HL-60 (cell line): ENCODE results near the gene SKI.

Source experiments
- DNase-seq, 2 experiments: peaks; one replicate each; pipeline ENCODE4 v3.0.0-alpha.2; 2010 to 2020; ENCODE audit warnings: low read depth in 1 of 2, low spot score in 1 of 2
- H3K27ac ChIP-seq: fragments of 250-450 bp; sonication (Bioruptor Pico); replicated peaks from 2 replicates; pipeline ENCODE4 v1.5.1; 2020; ENCODE audit warnings: mild to moderate bottlenecking, moderate library complexity
- H3K27me3 ChIP-seq: fragments of 250-450 bp; sonication (Bioruptor Pico); 2 replicates; pipeline ENCODE4 v1.5.1; 2021; ENCODE audit warnings: mild to moderate bottlenecking, moderate library complexity; ENCODE audit not compliant: insufficient read depth, poor library complexity, severe bottlenecking
- H3K4me3 ChIP-seq: replicated peaks from 2 replicates; pipeline ENCODE4 v1.5.1; 2011; ENCODE audit warnings: mild to moderate bottlenecking, control low read depth, low read length; ENCODE audit not compliant: insufficient read depth
- GABPA ChIP-seq: IDR thresholded peaks from 2 replicates; pipeline ENCODE4 v1.6.1; 2012; ENCODE audit warnings: low read depth
- POLR2AphosphoS5 ChIP-seq: IDR thresholded peaks from 2 replicates; pipeline ENCODE4 v1.6.1; 2012; ENCODE audit warnings: low read depth
- SPI1 ChIP-seq: IDR thresholded peaks from 2 replicates; pipeline ENCODE4 v1.6.1; 2012; ENCODE audit warnings: low read depth, mild to moderate bottlenecking, borderline replicate concordance
- TF ChIP-seq, protein P1 (sequence below): IDR thresholded peaks from one replicate; pipeline ENCODE4 v1.5.1; 2011; ENCODE audit warnings: low read length, control low read depth, inconsistent platforms; ENCODE audit not compliant: insufficient read depth
- TF ChIP-seq, protein P2 (sequence below): IDR thresholded peaks from 2 replicates; pipeline ENCODE4 v1.6.1; 2012; ENCODE audit warnings: low read depth; ENCODE audit not compliant: insufficient replicate concordance

Gene SKI

DNA sequence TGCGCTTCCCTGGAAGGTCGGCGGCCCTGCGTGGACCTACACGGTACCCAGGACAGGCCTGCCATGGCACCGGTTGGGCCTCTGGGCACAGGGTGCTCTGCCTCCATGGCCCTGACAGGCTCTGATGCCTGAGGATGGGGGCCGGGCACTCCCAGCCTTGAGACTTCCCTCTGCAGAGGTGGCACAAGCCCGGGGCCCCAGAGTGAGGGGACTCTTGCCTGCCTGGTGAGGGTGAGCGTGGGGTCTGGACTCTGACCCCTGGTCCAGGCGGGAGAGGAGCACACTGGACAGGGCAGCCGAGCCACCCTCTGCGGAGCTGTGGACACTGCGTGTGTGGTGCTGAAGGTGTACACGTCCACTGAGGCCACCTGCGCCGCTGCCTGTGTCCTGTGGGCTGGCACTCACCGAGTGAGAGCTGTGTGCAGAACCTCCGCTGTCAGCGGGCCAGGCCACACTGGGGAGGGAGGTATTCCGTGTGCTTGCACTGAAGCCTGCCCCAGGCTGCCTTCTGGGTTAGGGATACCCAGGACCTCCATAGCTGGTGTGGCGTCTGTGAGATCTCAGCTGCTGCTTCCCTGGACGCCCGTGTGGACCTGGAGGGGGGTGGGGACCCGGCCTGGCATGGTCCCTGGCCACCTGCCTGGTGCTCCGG lies 10.4 kb downstream of the SKI start:
- Histone ChIP-seq H3K27ac (no peak overlapping the region), H3K27me3 (no peaks in the 10 kb centered on the region), H3K4me3 (no peak overlapping the region)
- DNase-seq: no peak
- TF ChIP-seq, protein P1, sequence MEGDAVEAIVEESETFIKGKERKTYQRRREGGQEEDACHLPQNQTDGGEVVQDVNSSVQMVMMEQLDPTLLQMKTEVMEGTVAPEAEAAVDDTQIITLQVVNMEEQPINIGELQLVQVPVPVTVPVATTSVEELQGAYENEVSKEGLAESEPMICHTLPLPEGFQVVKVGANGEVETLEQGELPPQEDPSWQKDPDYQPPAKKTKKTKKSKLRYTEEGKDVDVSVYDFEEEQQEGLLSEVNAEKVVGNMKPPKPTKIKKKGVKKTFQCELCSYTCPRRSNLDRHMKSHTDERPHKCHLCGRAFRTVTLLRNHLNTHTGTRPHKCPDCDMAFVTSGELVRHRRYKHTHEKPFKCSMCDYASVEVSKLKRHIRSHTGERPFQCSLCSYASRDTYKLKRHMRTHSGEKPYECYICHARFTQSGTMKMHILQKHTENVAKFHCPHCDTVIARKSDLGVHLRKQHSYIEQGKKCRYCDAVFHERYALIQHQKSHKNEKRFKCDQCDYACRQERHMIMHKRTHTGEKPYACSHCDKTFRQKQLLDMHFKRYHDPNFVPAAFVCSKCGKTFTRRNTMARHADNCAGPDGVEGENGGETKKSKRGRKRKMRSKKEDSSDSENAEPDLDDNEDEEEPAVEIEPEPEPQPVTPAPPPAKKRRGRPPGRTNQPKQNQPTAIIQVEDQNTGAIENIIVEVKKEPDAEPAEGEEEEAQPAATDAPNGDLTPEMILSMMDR: no peak
- TF ChIP-seq, protein P2, sequence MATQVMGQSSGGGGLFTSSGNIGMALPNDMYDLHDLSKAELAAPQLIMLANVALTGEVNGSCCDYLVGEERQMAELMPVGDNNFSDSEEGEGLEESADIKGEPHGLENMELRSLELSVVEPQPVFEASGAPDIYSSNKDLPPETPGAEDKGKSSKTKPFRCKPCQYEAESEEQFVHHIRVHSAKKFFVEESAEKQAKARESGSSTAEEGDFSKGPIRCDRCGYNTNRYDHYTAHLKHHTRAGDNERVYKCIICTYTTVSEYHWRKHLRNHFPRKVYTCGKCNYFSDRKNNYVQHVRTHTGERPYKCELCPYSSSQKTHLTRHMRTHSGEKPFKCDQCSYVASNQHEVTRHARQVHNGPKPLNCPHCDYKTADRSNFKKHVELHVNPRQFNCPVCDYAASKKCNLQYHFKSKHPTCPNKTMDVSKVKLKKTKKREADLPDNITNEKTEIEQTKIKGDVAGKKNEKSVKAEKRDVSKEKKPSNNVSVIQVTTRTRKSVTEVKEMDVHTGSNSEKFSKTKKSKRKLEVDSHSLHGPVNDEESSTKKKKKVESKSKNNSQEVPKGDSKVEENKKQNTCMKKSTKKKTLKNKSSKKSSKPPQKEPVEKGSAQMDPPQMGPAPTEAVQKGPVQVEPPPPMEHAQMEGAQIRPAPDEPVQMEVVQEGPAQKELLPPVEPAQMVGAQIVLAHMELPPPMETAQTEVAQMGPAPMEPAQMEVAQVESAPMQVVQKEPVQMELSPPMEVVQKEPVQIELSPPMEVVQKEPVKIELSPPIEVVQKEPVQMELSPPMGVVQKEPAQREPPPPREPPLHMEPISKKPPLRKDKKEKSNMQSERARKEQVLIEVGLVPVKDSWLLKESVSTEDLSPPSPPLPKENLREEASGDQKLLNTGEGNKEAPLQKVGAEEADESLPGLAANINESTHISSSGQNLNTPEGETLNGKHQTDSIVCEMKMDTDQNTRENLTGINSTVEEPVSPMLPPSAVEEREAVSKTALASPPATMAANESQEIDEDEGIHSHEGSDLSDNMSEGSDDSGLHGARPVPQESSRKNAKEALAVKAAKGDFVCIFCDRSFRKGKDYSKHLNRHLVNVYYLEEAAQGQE: no peak
- no peak for TF ChIP-seq SPI1
- no peak for TF ChIP-seq POLR2AphosphoS5

DNA sequence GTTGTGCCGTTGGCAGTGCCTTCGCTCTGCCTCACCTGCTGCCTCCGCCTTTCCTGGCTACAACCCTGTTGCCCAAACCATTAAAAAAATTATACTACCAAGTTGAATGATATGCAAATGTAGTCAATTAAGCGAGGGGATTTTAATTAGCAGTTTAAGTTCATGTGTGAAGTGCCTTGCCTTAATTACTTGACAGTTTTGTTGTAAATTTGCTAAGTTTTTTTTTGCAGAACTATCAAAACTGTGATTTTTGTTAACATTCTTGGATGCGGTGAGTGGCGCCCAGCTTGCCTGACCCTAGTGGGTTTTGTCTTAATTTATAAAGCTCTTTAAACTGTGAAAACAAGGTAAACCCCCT lies 10.9 kb downstream of the SKI start:
- DNase-seq: no peak
- Histone ChIP-seq H3K27me3 (no peaks in the 10 kb centered on the region), H3K27ac (no peak overlapping the region), H3K4me3 (no peak overlapping the region)
- TF ChIP-seq GABPA (no peak), SPI1 (no peak), POLR2AphosphoS5 (no peak)
- TF ChIP-seq, protein P1: no peak
- TF ChIP-seq, protein P2: no peak

DNA sequence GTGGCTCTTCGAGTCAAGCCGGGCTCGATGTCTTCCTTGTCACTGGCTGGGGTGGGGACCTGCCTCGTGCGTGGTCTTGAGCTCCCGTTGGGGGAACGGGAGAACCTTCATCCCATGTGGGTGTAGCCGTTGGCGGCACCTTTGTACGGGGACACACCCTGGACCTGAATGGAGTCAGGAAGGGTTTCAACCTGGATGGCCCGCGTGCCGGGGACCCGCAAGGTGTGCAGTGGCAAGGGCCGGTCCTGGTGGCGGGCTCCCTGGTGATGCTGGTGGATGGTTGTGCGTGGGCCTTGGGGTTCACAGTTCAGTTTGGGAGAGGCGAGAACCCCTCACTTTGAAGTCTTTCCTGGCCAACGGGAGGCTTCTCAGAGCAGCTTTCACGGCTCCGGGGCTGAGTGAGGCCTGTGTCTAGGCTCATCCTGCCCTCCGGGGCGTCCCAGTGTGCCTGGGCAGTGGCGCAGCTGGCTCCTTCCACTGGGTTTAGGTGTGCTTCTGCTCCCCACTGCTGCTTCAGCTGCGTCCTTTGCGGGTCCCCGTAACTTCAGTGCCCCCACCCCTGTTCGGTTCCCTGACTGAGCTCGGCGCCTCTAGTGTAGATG lies 11.4 kb downstream of the SKI start:
- Histone ChIP-seq H3K27me3 (no peaks in the 10 kb centered on the region), H3K27ac (no peak overlapping the region), H3K4me3 (no peak overlapping the region)
- no peak for DNase-seq
- TF ChIP-seq POLR2AphosphoS5: no peak
- no peak for TF ChIP-seq SPI1
- TF ChIP-seq, protein P2: no peak
- TF ChIP-seq, protein P1: no peak
